Cardiac septum (tissue), 1 donor: ENCODE data around the gene PALD1. TPM values are rescaled to one million over a fixed set of nuclear protein-coding genes. Genes with fewer than 3 reads are reported as not detected.

Experiments
- DNase-seq: peaks from one replicate; pipeline ENCODE4 v3.0.0-alpha.2; 2020; ENCODE audit warnings: low spot score
- intact Hi-C: fragments of 100-400 bp; cut with DNase I; formaldehyde crosslinking; loops from one replicate; pipeline ENCODE4 v1.14.0; 2022
- total RNA-seq: library from RNA; stranded (reverse); fragmentation: NEBNext Ultra II Directional; extraction: Animal tissue kit (Norgen Biotek cat#: 25700); gene quantifications from one replicate; pipeline ENCODE4 v1.2.1, GENCODE V29; 2021
- donor health status: DM: no; HTN: no; CAD: no.

PALD1 gene
- total RNA-seq, 1 donor from 2014 or later, result 5.3 TPM

DNA sequence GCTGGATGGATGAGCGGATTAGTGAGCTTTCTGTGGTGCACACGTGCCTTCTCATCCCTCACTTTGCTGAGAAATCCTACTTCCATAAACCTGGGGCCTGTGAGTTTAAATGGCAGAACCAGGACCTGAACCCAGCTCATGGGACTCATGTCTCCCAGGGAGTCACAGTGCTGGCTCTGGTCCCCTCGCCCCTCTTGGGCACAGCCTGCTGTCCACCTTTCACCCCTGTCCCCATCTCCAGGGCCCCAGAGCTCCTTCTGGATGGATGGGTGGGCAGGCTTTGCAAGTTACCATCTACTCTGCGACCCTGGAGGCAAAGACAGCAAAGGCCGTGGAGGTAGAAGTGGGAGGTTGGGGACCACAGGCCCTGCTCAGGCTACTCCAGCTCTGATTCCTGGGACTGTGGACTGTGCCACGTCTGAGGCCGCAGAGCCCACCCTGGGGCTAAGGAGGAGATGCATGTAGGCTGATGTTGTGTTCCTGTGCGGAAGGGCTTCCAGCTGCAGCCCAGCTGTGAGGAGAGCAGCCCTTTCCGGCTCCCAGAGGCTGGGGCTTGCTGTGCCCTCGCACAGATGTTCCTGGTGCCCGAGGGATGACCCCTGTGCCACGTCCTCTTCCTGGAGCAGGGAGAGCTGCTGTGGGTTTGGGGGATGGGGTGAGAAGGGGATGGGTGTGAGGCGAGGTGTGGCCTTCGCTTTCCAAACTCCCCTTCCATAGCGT is 83.6 kb downstream of the PALD1 start:
- intact Hi-C loops, result loop anchor here (5.0 kb wide), 1 partner anchor 110 kb away; the partner anchor contains the start of gene ADAMTS14
- no peak for DNase-seq

DNA sequence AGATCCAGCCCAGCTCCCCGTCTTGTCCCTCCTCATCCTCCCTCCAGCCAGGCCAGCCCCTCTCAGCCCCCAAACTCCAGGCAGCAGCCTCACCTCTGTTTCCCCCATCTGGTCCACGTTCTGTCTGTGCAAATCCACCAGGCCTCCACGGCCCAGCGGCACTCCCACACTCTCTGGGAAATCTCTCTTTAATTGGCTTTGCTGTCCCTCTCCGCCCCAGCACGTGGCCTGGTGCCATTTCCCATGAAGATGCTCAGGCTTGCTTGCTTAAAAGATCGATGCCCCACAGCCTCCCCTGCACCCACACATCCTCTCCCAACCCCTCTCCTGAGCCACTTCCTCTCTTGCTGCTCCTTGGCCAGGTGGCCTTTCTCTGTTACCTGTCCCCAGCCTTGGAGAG is 84.7 kb downstream of the PALD1 start:
- DNase-seq, result no peak
- intact Hi-C loops, result loop anchor here (5.0 kb wide), 1 partner anchor 109 kb away; the partner anchor contains the start of gene ADAMTS14

DNA sequence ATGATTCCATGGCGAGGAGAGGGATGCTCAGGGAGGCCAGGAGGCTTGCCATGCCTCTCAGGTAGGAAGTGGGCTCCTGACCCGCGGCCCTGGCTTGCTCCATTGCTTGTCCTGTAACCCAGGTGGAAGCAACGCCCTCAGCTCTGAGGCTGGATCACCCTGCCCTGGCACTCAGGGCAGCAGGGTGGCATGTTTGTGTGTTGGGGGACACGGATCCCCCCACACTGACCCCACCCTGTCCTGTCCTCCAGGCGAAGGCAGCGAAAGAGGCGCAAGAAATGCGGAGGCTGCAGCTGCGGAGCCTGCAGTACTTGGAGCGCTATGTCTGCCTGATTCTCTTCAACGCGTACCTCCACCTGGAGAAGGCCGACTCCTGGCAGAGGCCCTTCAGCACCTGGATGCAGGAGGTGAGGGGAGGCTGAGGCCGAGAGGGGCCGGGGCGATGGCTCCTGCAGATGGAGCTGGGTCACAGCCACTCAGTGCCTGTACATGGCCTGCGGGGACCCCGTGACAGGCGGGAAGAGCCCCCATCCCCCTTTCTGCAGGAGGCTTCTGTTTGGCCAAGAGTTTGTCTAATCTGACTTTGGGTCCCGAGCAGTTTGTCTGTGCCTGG is 85.7 kb downstream of the PALD1 start:
- intact Hi-C loops, result loop anchor here (5.0 kb wide), 1 partner anchor 108 kb away; the partner anchor contains the start of gene ADAMTS14
- no peak for DNase-seq

DNA sequence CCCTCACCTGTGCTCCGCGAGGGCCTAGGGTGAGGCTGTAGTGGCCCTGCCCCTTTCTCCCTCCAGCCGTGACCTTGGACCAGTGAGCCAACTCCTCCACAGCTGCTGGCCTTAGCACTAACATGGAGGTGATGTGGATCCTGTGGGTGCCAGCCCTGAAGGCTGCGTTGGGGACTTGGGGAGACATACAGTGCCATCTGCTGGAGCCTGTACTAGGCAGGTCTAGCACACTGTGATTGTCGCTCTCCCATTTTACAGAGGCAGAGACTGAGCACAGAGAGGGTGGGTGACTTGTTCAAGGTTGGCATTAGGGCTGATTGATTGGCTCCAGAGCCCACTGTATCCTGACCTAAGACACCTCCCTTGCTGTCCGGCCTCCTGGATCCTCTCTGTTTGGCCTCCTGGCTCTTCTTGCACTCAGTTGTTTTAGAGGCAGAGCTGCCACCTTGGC is 86.4 kb downstream of the PALD1 start:
- DNase-seq, result no peak
- intact Hi-C loops, result loop anchor here (5.0 kb wide), 1 partner anchor 107 kb away; the partner anchor contains the start of gene ADAMTS14

DNA sequence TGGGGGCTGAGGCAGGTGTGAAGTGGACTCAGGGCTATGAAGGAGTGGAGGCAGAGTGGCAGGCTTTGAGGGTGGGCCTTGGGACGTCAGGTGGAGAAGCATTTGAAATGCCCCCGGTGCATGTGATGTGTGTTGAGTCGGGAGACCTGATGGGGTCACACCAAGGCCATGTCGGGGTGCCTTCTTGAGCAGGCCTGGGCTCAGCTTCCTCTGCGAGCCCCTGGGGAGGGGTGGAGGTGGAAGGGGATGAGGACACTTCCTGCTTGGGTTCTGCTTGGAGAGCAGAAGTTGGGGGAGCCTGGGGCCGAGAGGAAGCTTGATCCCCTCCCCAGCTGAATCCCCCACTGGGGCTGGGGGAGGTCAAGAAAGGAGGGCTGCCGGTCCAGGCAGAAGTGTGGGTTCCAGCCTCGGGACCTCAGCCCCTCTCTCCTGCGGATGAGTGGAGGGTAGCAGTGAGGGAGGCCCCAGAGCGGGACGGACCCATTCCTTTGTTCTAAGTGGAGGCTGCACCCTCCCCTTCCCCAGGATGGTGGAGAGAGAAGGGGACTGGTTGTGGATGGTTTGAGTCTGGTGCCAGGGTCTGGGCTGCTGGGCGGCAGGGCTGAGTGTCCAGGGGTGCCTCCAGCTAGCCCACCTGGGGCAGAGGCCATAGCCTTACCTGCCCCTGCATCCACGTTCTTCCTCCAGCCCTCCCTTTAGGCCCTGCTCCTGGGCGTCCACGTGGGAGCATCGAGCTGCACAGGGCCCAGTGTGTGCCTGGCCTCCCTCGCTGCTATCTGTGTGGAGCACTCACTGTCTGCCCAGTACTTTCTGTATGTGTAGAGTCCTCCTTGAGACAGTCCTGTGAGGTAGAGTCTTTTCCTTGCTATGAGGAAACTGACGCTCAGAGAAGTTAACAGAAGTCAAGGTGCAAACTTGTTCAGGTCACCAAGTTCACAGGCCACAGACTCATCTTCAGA is 87.3 kb downstream of the PALD1 start:
- intact Hi-C loops, result no loop called here

DNA sequence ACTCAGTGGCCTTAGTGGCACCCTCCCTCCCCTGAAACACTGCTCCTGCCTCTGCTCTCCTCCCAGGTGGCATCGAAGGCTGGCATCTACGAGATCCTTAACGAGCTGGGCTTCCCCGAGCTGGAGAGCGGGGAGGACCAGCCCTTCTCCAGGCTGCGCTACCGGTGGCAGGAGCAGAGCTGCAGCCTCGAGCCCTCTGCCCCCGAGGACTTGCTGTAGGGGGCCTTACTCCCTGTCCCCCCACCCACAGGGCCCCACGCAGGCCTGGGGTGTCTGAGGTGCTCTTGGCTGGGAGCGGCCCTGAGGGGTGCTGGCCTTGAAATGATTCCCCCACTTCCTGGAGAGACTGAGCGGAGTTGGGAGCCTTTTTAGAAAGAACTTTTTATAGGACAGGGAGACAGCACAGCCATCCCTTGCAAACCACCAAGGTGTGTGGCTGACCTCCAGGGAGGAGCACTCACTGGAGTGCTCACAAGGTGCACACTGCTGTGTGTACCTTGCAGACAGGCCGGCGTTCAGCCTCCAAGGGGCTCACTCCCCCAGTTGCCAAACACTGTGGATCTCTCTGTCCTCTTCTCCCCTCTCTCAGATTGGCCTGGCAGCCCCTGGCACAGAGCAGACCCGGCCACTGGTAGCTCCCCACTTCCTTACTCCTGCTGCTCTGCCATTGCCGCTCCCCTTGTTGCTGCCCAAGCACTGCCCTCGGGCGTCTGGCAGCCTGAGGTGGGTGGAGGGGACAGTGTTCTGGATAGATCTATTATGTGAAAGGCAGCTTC is 88.1 kb downstream of the PALD1 start:
- intact Hi-C loops, result no loop called here
- DNase-seq, result no peak

More for the DNA sequence above, 87.3 kb downstream of the PALD1 start:
- no peak for DNase-seq

DNA sequence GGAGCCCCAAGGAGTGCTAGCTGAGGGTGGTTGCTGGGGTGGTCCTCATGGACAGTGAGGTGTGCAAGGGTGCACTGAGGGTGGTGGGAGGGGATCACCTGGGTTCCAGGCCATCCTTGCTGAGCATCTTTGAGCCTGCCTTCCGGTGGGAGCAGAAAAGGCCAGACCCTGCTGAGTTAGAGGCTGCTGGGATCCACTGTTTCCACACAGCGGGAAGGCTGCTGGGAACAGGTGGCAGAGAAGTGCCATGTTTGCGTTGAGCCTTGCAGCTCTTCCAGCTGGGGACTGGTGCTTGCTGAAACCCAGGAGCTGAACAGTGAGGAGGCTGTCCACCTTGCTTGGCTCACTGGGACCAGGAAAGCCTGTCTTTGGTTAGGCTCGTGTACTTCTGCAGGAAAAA is 89.0 kb downstream of the PALD1 start:
- intact Hi-C loops, result no loop called here
- no peak for DNase-seq

DNA sequence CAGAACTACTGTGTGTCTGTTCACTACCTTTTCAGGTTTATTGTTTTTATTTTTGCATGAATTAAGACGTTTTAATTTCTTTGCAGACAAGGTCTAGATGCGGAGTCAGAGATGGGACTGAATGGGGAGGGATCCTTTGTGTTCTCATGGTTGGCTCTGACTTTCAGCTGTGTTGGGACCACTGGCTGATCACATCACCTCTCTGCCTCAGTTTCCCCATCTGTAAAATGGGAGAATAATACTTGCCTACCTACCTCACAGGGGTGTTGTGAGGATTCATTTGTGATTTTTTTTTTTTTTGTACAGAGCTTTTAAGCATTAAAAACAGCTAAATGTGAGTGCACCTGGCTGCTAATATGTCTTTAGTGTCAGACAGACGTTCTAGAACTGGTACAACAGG is 89.5 kb downstream of the PALD1 start:
- DNase-seq, result no peak
- intact Hi-C loops, result no loop called here

DNA sequence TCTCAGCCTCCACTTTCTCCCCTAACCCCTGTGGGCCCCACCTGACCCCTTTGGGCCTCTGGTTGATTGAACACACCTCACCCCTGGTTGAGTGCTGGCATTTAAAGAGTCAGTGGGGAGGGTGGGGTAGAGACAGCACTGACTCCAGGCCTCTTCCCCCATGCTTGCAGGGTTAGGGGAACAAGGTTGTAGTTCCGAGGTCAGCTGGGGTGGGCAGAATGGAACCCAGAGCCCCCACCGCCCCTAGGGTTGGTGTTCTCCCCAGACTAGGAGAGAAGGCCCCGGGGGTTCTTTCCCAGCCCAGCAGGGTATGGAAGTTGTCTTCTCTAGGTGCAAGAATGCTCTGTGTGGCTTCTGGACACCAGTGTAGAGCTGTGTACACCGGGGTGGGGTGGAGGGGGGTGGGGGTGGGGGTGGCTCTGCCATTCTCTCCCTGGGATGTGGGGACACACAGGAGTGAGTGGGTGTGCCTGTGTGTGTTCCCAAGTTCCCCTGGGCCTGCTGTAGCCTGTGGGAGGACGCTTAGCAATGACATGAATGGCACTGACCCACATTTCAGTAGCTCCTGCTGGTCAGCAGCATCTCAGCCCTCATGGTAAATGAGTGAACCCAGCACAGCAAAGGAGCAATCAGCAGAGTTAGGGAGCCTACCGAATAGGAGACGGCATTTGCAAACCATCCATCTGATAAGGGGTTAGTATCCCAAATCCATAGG is 90.4 kb downstream of the PALD1 start:
- no peak for DNase-seq
- intact Hi-C loops, result no loop called here

DNA sequence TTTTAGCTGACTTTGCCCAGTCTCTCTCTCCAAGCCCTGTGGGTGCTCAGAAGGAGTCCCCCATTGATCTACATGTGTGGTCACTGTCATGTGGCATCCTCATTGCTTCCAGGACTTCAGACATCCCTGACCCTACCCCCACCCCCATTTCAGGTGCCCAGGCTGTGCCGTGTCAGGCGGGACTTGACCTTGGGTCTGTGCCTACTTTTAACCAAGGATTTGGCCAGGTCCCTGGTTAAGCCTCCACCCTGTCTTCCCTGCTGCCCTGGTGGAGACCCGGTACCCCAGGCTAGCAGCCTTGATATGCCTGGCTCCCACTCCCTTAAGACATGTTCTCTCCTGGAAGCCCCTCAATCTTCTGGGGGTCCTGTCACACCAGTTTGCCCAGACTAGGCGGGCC is 92.7 kb downstream of the PALD1 start:
- intact Hi-C loops, result no loop called here
- no peak for DNase-seq

DNA sequence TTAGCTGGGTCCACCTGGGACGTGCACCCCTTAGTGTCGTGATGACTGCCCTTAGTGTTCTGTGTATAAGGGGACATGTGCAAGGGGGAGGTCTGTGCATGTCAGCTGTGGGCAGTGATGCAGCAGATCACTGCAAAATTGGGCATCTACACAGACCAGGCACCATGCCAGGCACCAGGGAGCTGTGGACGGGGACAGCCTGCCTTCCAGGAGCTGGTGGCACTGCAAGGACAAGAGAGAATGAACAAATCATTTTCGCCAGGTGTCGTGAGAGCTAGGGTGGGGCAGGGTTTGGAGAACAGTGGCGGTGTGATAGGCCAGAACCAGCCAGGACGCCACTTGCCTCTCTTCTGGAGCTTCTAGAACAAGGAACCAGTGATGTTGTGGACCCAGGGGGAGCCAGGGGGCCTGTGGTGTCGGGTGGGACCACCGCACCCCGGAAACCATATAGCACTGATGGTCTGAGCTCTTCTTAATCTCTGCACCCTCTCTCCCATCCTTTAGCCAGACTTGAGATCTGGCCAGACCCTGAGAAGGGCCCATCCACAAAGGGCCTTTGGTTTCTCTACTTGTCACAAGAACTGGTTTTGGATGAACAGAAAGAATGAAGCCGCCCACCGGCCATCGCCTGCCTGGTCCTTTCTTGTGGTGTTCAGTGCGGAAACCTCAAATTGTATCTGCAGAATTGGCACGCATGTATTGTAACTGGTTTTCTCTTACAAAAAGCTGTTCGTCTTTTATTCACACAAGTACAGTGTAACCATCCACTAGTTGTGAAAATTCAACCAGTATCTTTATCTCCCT is 93.3 kb downstream of the PALD1 start:
- DNase-seq, result no peak
- intact Hi-C loops, result no loop called here

DNA sequence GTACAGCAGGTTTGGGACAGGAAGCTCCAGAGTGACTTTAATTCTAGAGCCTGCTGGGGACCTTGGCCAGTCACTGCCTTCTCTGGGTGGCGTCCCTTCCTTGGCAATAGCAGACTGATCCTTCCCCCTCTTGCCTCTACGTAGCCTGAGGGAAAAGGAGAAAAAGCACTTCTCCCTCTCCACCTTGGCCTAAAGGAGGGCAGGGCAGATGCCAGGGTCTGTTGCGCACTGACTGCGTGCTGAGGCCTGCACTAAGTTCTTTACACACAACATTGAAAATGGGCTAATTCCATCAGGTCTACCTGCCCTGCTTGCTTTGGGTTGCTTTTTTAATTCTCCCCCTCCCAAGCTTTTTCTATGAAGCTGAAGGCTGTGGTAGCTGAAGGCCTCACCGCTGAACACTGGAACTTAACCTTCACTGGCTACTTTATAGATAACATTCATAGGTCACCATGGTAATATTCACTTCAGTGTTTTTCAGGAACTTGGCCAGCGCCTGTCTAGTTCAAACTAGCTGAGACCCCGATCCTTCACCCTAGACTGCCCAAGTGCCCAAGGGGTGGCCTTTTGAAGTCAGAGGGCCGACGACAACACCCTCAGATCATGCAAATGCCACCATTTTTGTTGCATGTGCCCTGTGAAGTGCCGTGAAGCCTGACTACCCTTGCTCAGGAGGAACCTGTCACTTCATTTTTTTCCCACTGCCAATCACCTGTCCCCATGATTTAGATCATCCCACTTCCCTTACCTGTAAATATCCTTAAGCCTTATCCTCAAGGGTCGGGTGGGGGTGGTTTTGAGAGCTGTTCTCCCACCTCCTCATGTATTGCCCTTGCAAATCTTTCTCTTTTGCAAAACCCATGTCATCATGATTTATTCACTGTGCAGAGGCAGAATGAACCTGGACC is 95.3 kb downstream of the PALD1 start:
- DNase-seq, result no peak
- intact Hi-C loops, result no loop called here

DNA sequence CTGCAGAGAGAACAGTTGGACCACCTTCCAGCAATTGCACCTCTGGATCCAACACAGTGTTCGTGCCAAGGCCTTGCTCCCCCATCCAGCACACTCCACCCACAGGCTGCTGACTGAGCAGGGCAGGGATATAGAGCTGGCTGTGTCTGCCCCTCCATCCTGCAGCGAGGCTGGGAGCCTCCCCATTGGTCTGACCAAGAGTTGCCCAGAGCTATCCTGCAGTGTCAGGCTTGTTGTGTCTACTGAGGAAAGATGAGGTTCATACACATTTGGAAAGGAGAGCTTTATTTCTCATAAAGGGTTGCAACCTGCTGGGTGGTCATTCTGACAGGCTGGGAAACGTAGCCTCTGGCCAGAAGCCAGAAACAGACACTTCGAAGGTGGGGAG is 96.9 kb downstream of the PALD1 start:
- no peak for DNase-seq

DNA sequence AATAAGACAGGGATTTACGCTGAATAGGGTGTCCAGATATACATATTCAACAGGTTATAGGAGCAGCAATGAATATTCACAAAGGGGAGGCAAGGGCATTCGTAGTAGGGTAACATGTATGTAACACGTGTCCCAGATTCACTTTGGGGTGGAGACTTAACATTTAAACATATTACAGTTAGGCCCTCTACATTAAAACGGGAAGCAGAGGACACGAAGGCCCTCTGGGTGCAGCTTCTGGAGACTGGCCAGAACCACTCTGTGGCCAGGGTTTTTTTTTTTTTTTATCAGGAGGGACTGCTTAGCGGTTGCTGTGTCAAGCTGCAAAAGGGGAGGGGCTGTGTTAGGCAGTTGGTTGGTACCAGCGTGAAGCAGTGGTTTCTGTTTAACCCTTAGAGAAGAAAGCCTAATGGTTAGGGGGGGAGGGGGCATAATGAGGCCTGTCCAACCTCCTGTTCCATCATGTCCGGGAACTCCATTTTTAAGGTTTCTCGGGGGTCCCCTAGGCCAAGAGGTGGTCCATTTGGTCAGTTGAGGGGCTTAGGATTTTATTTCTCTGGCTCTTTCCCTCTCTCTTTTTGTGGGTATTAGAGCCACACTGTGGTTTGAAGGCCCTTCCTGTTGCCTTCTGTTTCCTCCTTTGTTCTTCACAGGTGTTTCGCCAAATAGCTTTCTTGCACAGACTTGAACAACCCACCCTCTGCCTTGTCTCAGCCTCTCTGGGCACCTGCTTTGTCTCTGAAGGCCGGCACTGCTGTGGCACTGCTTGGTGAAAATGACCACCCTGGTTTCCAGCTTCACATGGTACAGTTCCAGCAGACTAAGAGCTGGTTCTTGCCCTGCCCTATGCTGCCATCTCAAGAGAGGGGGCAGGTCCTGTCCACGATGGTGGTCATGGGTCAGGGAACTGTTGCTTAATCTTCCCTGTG is 97.6 kb downstream of the PALD1 start:
- intact Hi-C loops, result no loop called here
- DNase-seq, result no peak

More for the DNA sequence above, 96.9 kb downstream of the PALD1 start:
- intact Hi-C loops, result no loop called here

DNA sequence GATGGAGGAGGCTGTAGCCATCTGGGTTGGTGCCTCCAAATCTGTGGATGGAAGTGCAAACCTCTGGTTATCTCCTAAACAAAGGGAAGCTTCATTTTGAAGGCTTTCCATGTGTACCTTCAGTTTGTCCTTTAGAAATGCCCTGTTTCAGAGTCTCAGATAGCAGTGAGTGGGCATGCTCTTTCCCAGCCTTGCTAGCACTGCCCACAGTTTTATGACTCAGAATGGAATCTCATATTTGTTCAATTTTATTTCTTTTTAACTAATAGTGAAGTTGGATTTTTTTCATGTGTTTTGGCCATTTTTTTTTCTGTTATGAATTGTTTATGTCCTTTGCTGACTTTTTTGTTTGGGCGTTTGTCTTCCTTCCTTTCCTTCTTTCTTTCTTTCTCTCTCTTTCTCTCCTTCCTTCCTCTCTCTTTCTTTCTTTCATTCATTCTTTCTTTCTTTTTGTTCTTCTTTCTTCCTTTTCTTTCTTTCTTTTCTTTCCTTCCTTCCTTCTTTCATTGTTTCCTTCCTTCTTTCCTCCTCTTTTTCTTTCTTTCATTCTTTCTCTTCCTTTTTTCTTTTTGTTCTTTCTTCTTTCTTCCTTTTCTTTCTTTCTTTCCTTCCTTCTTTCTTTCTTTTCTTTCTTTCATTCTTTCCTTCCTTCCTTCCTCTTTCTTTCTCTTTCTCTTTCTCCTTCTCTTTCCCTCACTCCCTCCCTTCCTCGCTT is 98.4 kb downstream of the PALD1 start:
- no peak for DNase-seq
- intact Hi-C loops, result no loop called here
